ENCODE measurements around the gene SLX1B. TPM values are rescaled to one million over a fixed set of nuclear protein-coding genes. Genes with fewer than 3 reads are reported as not detected.

SLX1B gene
- 3.9 TPM for total RNA-seq

DNA sequence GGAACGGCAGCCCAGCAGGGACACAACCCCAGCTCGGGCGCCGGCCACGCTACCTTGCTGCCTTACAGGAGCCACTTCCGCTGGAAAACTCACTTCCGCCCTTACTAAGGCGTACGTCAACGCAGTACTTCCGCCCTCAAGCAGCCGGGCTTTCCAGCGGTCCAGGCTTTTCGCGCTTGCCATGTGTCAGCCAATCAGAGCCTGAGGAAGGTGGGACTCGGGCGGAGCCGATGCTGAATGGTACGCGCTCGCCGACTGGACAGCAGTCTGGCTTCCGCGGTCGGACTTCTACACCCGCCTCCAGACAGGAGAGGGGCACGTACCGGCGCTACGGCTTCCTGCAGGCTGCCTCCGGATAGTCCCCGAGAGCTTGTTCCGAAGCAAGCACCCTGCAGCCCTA lies at the start of gene SLX1B, which contains the start of gene BOLA2:
Gene SLX1B, plus strand, starts transcription at position 265 of the 400 bp plus-strand sequence.
Gene BOLA2, minus strand, starts transcription at position 83 of the 400 bp plus-strand sequence. CDS start 98 bp downstream, outside the sequence.

GRCh38 chr16:29459706-29460646 lies 5.6 kb downstream of the SLX1B start, which contains the start of gene SULT1A4:
TSS of gene SULT1A4 (plus strand) at chr16:29459913. CDS start at chr16:29461386, 1,473 bp downstream.

DNA sequence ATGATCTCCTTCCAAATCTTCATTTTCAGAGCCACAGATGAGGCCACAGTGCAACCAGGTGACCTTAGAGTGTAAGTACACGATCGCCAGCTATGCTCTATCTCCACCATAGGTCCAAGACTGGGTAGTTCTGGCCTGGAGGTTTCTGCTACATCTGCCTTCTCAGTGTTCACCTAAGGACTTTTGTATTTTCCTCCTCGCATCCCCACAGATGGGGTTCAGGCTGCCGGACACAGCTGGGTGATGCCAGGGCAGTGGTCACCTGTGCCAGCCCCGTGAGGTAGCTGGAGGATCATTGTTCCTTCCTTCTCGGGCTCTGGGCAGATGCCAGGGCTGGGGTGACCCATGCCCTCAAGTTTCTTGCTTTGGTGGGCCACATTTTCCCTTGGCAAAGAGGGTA lies 52.0 kb downstream of the SLX1B start, which contains the start of gene NPIPB12:
Gene NPIPB12, minus strand, starts transcription at position 101 of the 400 bp plus-strand sequence.

Small RNA genes lying within 50 kb of the gene (small RNA-seq; reads per million reads assigned to genes)
- gene AC133555.2 = not detected

Other genes with a start within 250 kb of the SLX1B start
- gene NPIPB11, start 47.8 kb upstream of the SLX1B start, total RNA-seq = under 0.01 TPM
- gene BOLA2, start 182 bp upstream of the SLX1B start, total RNA-seq = 38.1 TPM
- gene SULT1A4, start 5.4 kb downstream of the SLX1B start, total RNA-seq = 2.1 TPM
- gene NPIPB12, start 51.9 kb downstream of the SLX1B start, total RNA-seq = 24.7 TPM
- 0.23 TPM for gene SPN, start 208.7 kb downstream of the SLX1B start, total RNA-seq
- gene QPRT, start 224.6 kb downstream of the SLX1B start, total RNA-seq = 4.8 TPM